Neuron (in vitro differentiated cells): ENCODE measurements around the gene PLEKHG3.

Experiments used
- H2AFZ ChIP-seq: one replicate; pipeline ENCODE4 v1.6.1; 2013; ENCODE audit warnings: low read depth, mild to moderate bottlenecking, inconsistent platforms, low read length, moderate library complexity
- H3K27me3 ChIP-seq: one replicate; pipeline ENCODE4 v1.6.1; 2013; ENCODE audit warnings: low read length; ENCODE audit not compliant: insufficient read depth
- H3K36me3 ChIP-seq: one replicate; pipeline ENCODE4 v1.6.1; 2013; ENCODE audit warnings: low read length; ENCODE audit not compliant: insufficient read depth
- H3K4me1 ChIP-seq: one replicate; pipeline ENCODE4 v1.6.1; 2013; ENCODE audit warnings: low read length; ENCODE audit not compliant: insufficient read depth
- H3K4me3 ChIP-seq: 2 replicates; pipeline ENCODE4 v1.5.1; 2013; ENCODE audit warnings: mild to moderate bottlenecking, low read length, moderate library complexity
- H3K9me3 ChIP-seq: one replicate; pipeline ENCODE4 v1.6.1; 2013; ENCODE audit warnings: low read length

Gene PLEKHG3

DNA sequence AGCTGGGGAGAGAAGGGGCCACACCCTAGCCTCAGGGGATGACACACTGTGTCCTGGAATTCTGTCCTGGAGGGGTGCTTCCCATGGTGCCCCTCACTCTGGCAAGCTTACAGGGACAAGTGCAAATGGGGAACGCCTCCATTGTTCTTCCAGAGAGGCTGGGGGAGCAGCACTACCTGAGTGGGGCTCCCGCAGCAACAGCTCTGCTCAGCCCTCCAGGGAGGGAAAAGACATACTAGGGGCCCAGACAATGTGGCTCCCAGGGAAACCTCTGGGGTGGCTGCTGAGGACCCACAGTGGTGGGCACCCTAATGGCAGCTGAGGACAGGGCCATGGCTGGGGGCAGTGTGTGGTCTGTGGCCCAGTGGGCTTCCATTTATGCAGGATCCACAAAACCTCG is 69.4 kb downstream of the PLEKHG3 start:
- no peaks in the 10 kb centered on the region for H3K4me1 ChIP-seq
- no peaks in the 10 kb centered on the region for H3K27me3 ChIP-seq
- no peaks in the 10 kb centered on the region for H3K36me3 ChIP-seq
- H3K4me3 ChIP-seq = no peak overlapping the region
- H3K9me3 ChIP-seq = peaks cover 5% of the 10 kb centered on the region
- H2AFZ ChIP-seq = no peak overlapping the region

DNA sequence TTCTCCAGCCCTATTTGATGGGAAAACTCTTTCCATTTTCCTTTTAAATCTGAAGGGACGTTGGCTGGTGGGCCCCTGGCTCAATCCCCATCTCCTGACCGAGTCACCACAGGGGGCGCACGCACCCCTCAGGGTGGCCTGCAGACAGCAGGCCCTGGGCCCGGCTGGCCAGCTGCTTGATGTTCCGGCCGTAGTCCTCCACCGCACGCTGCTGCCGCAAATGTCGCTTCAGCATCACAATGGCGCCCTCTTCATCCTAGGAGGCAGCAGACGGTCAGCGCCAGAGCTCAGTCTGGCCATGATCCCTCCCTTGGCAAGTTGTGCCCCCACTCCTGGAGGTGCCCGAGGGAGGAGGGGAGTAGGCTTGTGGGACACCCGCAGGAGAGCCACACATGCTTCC is 70.0 kb downstream of the PLEKHG3 start:
- H2AFZ ChIP-seq = no peak overlapping the region
- no peak overlapping the region for H3K4me3 ChIP-seq
- no peaks in the 10 kb centered on the region for H3K36me3 ChIP-seq
- no peaks in the 10 kb centered on the region for H3K4me1 ChIP-seq
- H3K9me3 ChIP-seq = peaks cover 5% of the 10 kb centered on the region
- no peaks in the 10 kb centered on the region for H3K27me3 ChIP-seq

DNA sequence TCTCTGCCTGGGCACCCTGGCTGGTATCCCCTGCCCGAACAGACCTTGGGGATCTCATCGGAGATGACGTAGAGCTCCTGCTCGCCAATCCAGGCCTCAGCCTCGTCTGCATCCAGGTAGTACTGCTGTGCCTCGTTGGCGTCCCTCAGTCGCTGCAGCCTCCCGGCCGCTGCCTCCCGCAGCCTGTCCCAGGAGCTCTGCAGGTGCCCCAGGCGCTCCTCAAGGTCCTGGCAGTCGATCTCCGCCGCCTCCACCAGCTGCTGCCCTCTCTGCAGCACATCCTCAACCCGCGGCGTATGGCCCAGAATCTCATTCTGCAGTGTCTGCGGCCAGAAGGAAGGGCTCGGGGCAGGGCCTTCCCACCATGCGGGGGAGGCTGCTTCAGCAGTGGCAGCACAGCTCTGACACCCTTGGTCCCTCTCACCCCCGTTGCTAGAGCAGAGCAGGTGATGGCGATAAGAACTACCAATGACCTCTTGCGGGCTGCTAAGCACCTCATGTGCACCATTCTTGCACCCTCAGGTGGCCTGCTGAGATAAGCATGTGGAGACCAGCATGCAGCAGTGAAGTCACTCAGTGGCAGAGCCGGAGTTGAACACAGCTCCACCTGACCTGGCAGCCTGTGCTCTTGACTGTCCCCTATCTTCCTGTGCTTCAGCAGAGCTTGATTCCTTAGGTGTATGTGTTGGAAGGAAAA is 71.0 kb downstream of the PLEKHG3 start:
- no peak overlapping the region for H3K4me3 ChIP-seq
- no peaks in the 10 kb centered on the region for H3K36me3 ChIP-seq
- no peaks in the 10 kb centered on the region for H3K27me3 ChIP-seq
- H3K9me3 ChIP-seq = peaks cover 5% of the 10 kb centered on the region
- no peak overlapping the region for H2AFZ ChIP-seq
- no peaks in the 10 kb centered on the region for H3K4me1 ChIP-seq

DNA sequence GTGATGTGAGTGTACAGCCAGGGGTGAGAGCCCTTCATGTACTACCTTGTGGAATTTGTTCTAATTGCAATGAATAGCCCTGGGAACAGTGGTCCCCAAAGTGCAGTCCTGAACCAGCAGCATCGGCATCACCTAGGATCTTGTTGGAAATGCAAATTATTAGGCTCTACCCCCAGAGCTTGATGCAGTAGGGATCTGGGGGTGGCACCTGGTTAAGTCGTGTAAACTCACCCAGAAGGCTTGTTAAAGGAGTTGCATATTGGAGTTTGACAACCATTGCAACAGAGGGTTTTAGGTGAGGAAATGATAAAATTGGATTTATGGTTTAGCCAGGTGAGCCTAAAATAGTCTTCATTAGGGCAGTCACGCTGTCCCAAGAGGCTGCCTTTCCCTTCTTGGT is 73.2 kb downstream of the PLEKHG3 start:
- Histone ChIP-seq H3K27me3 (no peaks in the 10 kb centered on the region), H3K36me3 (no peaks in the 10 kb centered on the region), H3K4me1 (no peaks in the 10 kb centered on the region), H2AFZ (no peak overlapping the region), H3K9me3 (peaks cover 5% of the 10 kb centered on the region), H3K4me3 (no peak overlapping the region)

- Histone ChIP-seq H3K36me3 (no peaks in the 10 kb centered on the region), H3K4me1 (no peaks in the 10 kb centered on the region), H2AFZ (no peak overlapping the region), H3K4me3 (no peak overlapping the region), H3K27me3 (no peaks in the 10 kb centered on the region), H3K9me3 (peaks cover 4% of the 10 kb centered on the region)
Observed at GRCh38 chr14:64778104-64778754, 74.0 kb downstream of the PLEKHG3 start.

DNA sequence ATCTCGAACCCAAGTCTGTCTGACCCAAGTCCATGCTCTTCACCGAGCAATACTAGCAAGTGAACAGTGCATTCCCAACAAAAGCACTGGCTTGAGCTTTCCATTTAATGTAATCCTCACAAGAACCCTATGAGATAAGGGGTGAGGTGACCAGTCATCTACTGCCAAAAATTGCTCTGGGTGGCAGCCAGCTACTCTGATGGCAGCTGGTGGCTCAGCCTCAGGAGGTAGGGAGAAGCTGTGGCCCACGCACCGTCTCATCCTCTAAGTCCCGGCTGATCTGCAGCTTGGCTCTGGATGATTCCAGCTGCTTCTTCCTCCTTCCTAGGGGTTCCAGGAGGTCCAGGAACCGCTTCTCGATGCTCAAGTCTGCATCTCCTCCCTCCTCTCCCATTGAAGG is 75.2 kb downstream of the PLEKHG3 start:
- peaks cover 2% of the 10 kb centered on the region for H3K27me3 ChIP-seq
- no peaks in the 10 kb centered on the region for H3K36me3 ChIP-seq
- no peak overlapping the region for H3K4me3 ChIP-seq
- peaks cover under 1% of the 10 kb centered on the region for H3K9me3 ChIP-seq
- H3K4me1 ChIP-seq = no peaks in the 10 kb centered on the region
- no peak overlapping the region for H2AFZ ChIP-seq

- Histone ChIP-seq H3K4me1 (no peaks in the 10 kb centered on the region), H3K27me3 (peaks cover 2% of the 10 kb centered on the region), H3K9me3 (no peaks in the 10 kb centered on the region), H3K4me3 (no peak overlapping the region), H2AFZ (no peak overlapping the region), H3K36me3 (no peaks in the 10 kb centered on the region)
Observed at GRCh38 chr14:64782196-64782595, 78.0 kb downstream of the PLEKHG3 start.

DNA sequence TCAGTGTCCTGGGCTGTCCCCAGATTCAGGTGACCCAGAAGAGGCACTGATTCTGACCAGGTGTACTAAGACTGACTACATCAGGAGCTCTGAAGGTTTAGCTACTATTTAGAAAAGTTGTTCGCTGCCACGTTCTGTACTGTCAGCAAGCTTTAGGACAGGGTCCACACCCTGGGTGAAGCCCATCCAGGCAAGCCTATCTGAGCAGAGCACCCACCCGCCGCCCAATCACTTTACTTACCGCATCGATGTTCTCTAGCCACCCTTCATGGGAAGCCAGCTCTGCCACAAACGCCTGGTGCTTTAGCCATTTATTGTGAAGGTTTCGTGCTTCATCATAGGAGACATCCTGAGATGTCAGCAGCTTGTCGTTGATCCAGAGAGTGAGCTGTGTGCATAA is 79.8 kb downstream of the PLEKHG3 start:
- Histone ChIP-seq H3K4me3 (no peak overlapping the region), H2AFZ (no peak overlapping the region), H3K4me1 (no peaks in the 10 kb centered on the region), H3K36me3 (no peaks in the 10 kb centered on the region), H3K9me3 (no peaks in the 10 kb centered on the region), H3K27me3 (peaks cover 2% of the 10 kb centered on the region)

GRCh38 chr14:64786296-64787149 is 82.3 kb downstream of the PLEKHG3 start:
- no peak overlapping the region for H2AFZ ChIP-seq
- no peaks in the 10 kb centered on the region for H3K36me3 ChIP-seq
- H3K9me3 ChIP-seq = no peaks in the 10 kb centered on the region
- peaks cover 2% of the 10 kb centered on the region for H3K27me3 ChIP-seq
- no peaks in the 10 kb centered on the region for H3K4me1 ChIP-seq
- H3K4me3 ChIP-seq = no peak overlapping the region

DNA sequence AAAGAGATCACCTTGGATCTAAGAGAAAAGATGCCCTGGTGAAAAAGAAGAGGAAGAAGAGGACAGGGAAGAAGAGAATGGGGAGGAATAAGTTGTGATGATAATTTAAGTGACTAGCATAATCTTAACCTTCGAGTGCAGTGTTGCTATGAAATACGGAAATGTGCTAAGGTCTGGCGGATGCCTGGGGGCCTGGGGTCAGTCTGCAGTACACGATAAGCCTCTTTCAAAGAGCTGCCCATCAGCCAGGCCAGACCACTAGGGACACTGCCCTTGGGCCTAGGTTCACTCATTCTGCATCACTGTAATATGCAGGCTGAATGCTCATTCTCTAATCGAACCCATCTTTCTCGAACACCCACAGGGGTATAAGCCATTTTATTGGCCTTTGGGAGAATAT is 83.4 kb downstream of the PLEKHG3 start:
- Histone ChIP-seq H3K4me1 (no peaks in the 10 kb centered on the region), H3K36me3 (no peaks in the 10 kb centered on the region), H3K9me3 (no peaks in the 10 kb centered on the region), H2AFZ (no peak overlapping the region), H3K4me3 (no peak overlapping the region), H3K27me3 (peaks cover 7% of the 10 kb centered on the region)

DNA sequence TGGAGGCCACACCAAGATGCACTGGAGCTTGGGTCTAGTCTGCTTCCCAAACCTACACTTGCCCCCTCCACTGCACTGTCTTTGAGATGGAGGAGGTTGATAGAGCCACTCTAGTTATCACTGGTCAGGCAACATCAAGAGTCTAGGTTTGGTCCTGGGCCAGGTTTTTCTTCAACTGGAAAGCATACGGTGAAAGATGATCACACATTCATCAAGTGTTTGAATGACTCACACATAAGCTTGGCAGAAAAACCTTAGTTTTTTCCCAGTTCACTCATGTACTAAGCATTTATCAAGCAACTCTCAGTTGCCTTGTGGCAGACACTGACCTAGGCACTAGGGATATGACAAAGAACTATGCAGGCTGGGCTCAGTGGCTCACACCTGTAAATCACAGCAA is 84.5 kb downstream of the PLEKHG3 start:
- H2AFZ ChIP-seq = no peak overlapping the region

DNA sequence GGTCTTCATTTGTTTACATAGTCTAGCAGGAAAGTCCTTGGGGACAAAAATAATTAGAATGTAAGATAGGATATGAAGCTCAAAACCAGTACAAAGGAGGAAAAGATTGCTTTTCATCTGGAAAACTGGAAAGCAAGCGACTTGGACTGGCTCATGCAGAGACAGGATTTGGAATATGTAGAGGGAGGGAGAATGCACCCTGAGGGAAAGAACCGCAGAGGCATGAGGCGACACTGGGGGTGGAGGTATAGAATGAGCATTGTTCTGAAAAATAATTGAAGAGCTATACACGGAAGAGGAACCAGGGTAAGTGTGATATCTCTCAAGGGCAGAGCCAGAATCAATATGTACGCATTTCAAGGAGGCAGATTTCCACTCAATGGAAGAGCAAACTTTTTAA is 85.5 kb downstream of the PLEKHG3 start:
- H2AFZ ChIP-seq = no peak overlapping the region
- H3K27me3 ChIP-seq = peaks cover 5% of the 10 kb centered on the region
- no peak overlapping the region for H3K4me3 ChIP-seq
- no peaks in the 10 kb centered on the region for H3K36me3 ChIP-seq
- no peaks in the 10 kb centered on the region for H3K4me1 ChIP-seq
- H3K9me3 ChIP-seq = no peaks in the 10 kb centered on the region

More for the DNA sequence above, 84.5 kb downstream of the PLEKHG3 start:
- H3K27me3 ChIP-seq = peaks cover 6% of the 10 kb centered on the region
- H3K4me1 ChIP-seq = no peaks in the 10 kb centered on the region
- no peaks in the 10 kb centered on the region for H3K9me3 ChIP-seq
- H3K36me3 ChIP-seq = no peaks in the 10 kb centered on the region
- H3K4me3 ChIP-seq = no peak overlapping the region

DNA sequence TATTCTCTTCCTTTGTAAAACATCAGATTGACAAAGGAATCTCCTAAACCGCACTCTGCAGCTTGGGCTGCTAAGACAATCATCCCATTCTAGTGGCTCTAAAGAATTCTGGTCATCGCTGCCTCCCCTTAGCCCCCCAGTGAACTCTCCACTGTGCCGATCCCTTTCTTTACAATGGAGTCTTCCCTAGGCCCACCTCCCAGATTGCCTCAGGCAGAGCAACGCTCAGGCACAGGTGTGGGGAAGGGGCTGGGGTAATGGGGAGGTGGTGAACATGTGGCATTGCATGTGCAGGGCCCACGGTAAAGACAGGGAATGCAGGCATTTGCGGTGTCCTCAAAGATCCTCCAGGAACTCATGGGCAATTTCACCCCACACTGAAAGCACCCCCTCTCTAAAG is 86.3 kb downstream of the PLEKHG3 start:
- no peak overlapping the region for H2AFZ ChIP-seq
- H3K4me3 ChIP-seq = no peak overlapping the region
- no peaks in the 10 kb centered on the region for H3K36me3 ChIP-seq
- peaks cover 8% of the 10 kb centered on the region for H3K27me3 ChIP-seq
- H3K4me1 ChIP-seq = no peaks in the 10 kb centered on the region
- no peaks in the 10 kb centered on the region for H3K9me3 ChIP-seq
